Raji (cell line): ENCODE measurements around the gene FKBP11.
A peak's percentile ranks its signal among the peaks of the same experiment; 100 is the strongest.

Source experiments
- POLR2A ChIP-seq: IDR thresholded peaks from 2 replicates; pipeline ENCODE4 v1.6.1; 2011; ENCODE audit warnings: low read depth, low read length, control low read depth; ENCODE audit not compliant: insufficient read depth

Gene FKBP11

DNA sequence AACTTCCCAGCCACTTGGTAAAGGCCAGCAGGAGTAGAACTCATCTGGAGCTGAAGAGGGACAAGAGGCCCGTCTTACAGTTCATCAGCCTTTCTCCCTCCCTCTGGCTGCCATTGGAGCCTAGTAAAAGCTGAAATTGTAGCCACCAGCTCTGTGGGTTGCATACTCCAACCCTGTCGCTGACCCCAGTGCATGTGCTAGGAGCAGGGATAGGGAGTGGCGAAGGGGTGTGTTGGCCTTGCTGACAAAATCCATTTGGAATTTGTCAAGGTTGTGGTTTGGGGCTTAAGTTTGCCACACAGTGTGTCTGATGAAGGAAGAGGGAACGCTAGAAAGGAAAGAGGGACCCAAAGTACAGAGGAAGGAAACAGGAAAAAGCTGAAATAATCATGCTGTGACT, 36.0 kb upstream of the FKBP11 start:
- TF ChIP-seq POLR2A, result no peak

DNA sequence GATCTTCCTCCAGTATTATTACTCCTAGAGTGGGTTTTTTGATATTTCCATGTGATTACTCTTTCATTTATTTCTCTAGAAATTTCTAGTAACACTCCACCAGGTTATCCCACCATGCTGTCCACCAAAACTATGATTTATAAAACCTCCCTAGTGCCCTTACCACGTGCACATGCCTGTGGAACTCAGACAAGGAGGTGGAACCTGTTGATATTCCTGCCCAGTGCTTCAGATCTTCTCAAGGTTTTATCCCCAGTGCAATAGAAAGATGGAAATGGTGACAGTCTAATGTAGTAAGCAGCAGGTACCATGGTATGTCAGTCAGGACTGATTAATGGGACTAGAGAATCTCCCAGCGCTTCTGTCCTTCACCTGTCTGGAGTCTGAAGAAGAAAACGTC, 35.5 kb upstream of the FKBP11 start:
- no peak for TF ChIP-seq POLR2A

DNA sequence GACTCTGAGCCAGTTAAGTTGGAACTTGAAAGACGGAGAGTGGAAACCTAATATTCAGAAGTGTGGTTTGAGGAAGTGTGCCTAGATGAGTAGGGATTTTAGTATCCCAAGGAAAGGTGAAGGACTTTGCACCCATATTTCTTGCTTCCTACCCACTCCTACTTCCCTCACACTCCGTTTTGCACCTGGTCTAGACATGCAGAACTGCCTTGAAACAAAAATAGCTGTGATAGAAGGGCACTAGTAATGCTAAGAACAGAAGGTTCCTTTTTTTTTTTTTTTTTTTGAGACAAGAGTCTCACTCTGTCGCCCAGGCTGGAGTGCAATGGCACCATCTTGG, 32.7 kb upstream of the FKBP11 start:
- no peak for TF ChIP-seq POLR2A

DNA sequence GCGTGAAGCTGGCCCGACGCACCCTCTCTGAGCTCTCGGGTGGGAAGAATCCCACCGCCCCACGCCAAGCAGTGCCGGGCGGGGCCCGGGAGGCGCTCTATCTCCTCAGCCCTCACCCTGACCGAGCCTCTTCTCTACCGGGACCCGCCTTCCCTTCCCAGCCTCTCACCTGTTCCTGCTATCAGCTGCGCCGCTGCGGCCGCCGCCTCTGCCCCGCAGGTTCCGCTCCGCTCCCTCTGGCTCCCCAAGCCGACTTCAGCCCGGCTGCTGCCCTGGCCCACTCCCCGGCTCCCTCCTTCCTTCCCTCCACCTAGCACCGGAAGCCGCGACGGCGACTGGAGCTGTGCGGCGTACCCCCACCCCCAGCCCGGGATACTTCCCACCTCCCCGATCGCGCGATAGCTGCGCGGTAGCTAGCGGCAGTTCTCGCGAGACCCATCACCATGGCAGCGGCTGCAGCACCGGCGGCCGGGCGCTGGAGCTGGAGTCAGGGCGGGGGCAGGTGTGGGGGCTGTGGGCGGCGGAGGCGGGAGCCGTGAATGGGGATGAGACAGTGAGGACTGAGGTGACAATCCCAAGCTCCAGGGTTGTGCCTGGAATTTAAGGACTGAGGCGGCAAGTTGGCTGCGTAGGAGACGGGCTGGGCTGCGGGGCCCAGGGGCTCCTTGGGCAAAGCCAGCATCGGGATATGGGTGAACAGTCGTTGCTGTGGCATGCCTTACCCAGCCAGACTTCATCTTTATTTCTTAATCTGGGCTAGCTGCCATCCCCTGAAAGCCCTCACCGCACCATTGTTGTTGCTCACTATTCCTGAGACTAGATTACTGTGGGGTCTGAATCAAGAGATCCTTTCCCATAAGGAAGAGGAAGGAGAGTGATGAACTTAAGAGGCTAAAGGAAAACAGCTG, 32.1 kb upstream of the FKBP11 start, which contains the start of gene ARF3:
TSS of gene ARF3 (minus strand) at position 347 of the 908 bp plus-strand sequence. CDS start 16,392 bp downstream, outside the sequence.
- peak; percentile 78 for TF ChIP-seq POLR2A

- TF ChIP-seq POLR2A, result no peak
Measured at GRCh38 chr12:48956279-48957140, 31.2 kb upstream of the FKBP11 start.

GRCh38 chr12:48954841-48955501, 29.7 kb upstream of the FKBP11 start:
- TF ChIP-seq POLR2A, result no peak

GRCh38 chr12:48954061-48954460, 28.8 kb upstream of the FKBP11 start:
- no peak for TF ChIP-seq POLR2A

DNA sequence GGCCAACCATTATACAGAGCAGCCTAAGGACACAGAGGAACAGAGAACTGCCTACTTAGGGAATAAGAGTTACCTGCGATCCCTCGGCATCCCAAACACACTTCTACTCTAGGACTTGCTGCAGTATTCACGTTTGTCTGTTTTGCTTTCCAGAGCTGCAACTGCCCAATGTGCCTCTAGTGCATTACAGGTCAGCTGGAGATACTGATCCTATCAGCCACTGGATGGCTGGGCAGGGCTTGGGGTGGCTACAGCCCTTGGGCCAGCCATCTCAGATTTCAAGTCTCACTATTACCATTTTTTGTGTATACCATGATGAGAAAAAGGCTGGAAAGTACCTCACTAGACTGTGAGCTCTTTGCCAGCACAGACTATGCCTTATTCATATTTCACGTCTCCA, 27.4 kb upstream of the FKBP11 start:
- TF ChIP-seq POLR2A, result no peak

DNA sequence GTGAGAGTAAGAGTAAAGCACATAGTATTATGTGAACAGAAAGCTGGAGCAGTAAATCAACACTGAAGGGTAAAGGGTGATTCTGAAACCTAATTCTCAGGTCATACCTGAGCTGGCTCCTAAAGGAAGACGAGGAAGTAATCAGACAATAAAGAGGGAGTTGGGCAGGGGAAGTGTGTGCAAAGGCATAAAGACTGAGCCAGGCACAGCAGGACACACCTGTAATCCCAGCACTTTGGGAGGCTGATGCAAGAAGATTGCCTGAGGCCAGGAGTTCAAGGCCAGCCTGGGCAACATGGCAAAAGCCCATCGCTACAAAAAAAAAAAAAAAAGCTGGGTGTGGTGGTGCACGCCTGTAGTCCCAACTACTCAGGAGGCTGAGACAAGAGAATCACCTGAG, 22.4 kb upstream of the FKBP11 start:
- no peak for TF ChIP-seq POLR2A

- TF ChIP-seq POLR2A, result no peak
Measured at GRCh38 chr12:48946943-48947342, 21.7 kb upstream of the FKBP11 start.

GRCh38 chr12:48946205-48946604, 20.9 kb upstream of the FKBP11 start:
- no peak for TF ChIP-seq POLR2A

- no peak for TF ChIP-seq POLR2A
Measured at GRCh38 chr12:48943221-48943620, 17.9 kb upstream of the FKBP11 start.

- no peak for TF ChIP-seq POLR2A
Measured at GRCh38 chr12:48940181-48940580, 14.9 kb upstream of the FKBP11 start.

GRCh38 chr12:48938805-48939204, 13.5 kb upstream of the FKBP11 start:
- TF ChIP-seq POLR2A, result no peak

DNA sequence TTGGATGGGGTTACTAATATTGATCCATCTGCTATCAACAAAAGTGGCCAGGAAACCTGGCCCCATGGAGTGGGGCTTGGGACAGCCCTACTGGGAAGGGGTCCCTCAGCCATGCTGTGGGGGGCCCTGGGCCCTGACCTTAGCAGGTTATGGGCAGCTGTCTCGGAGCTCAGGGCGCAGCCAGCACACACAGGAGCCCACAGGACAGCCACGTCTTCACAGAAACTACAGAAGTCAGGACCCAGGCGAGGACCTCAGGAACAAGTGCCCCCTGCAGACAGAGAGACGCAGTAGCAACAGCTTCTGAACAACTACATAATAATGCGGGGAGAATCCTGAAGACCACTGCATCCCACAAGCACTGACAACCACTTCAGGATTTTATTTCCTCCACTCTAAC, 11.9 kb upstream of the FKBP11 start:
- no peak for TF ChIP-seq POLR2A

GRCh38 chr12:48936379-48936979, 11.2 kb upstream of the FKBP11 start:
- no peak for TF ChIP-seq POLR2A

DNA sequence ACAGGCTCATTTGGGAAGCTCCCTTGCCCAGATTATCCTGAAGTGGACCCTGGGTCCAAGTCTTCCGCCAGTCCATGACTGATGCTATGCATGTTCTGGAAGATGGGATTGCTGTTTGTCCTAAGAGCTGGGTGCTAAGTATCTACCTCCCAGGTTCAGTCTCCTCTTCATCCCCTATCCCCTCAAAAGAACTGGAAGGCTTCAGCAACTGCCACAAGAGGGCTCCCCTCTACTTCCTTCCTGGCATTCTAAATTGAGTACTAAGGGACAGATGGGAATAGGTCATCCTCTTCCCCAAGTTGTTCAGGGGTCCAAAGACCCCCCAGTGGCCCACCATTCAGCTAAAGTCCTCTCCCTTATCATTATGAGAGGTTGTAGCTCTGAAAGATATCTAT, 9.0 kb upstream of the FKBP11 start:
- no peak for TF ChIP-seq POLR2A
